Measurements from ENCODE around the gene LIN52.

Gene LIN52, protein sequence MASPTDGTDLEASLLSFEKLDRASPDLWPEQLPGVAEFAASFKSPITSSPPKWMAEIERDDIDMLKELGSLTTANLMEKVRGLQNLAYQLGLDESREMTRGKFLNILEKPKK

DNA sequence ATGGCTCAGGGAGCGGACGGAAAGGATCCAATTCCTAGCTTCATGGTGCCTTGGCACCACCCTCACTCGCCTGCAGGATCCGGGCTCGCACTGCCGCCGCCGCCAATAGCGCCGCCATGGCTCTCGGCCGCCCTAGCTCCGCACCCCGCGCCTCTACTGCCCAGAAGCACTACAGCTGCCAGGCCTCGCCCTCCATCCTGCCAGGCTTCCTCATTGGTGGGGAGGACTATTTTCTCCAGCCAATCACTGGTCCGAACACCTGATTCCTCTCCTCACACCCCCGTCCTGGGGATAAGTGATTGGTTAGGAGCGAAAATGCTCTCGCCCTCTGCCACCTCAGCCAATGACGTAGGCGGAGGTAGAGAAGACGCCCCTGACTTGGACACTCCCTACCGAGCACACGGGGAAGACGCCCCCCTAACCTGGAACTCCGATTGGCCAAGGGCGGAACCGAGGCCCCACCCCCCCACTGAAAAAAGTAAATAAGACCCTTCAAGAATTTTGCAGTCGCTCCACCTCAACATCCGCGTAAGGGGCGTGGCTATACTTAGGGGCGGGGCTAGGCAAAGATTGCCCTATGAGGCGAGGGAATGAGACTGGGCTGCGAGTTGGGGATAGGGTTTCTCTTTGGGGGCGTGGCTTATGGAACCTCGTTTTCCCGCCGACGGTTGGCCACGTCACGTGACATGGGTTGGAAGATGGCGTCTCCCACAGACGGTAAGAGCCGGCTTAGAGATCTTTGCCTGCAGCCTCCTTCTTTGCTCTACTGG is at the start of gene LIN52, which contains the start of gene ALDH6A1:
LIN52 (plus strand) TSS at position 680 of the 770 bp plus-strand sequence; CDS start at position 699, 19 bp downstream.
ALDH6A1 (minus strand) TSS at position 177 of the 770 bp plus-strand sequence; CDS start at position 118, 59 bp downstream.
- DNase-seq, result peak; percentile 100

DNA sequence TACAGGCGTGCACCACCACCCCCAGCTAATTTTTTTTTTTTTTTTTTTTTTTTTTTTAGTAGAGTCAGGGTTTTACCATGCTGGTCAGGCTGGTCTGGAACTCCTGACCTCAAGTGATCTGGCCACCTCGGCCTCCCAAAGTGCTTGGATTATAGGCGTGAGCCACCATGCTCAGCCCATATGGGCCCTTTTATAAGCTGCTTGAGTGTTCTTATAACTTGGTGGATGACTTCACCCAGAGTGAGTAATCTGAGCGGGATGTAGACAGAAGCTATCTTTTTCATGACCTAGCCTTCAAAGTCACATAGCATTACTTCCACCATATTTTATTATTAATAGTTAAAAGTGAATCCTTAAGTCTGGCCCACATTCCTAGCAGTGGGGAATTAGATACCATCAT is 49.2 kb upstream of the LIN52 start:
- peak; percentile 37 for DNase-seq

DNA sequence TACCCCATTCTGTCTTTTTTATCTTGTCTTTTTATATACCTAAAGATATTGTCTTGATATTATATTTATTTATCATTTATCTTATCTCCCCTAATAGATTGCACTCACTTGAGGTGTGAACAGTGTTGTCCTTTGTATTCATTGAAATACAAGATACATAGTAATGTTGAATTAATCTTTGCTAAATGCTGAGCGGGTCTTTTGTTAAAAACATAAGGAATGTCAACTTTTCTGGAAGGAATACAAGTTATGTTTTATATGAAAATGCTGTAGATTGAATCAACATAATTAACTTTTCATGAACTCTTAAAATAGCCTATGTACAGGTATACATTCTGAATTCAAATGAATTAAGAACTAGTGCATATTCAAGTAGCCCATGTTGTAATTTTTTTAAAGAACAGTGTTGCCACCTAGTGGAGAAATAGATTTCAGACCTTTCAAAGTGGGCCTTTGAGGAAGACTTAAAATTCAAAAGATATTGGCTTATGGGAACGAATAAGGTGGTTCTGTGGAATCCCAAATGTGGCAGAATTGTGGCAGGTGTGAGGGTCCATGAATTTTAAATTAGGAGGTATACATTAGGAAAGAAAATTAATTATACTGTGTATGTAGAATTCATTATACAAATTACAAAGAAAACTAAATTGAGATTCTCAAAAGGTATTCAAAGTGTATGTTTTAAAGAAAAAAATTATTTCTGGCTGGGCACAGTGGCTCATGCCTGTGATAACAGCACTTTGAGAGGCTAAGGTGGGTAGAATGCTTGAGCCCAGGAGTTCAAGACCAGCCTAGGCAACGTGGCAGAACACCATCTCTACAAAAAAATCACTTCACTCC is 46.5 kb upstream of the LIN52 start:
- peak; percentile 41 for DNase-seq

DNA sequence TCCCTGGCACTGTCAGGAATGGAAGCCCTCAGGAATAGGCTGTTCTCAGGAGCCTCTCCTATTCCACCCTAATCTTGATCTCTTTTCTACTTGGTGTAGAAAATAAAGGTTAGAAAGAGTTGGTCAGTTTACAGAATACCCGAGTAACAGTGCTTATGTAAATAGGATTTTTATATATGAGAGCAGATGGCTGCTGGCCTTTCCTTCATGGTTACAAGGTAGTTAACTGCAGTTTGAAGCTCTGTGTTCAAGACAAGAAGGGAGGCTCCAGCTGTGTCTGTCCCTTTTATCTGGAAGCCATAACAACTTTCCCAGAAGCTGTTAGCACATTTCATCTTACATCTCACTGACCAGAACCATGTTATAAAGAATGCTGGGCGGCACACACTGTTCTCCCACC is 42.5 kb upstream of the LIN52 start:
- DNase-seq, result no peak

DNA sequence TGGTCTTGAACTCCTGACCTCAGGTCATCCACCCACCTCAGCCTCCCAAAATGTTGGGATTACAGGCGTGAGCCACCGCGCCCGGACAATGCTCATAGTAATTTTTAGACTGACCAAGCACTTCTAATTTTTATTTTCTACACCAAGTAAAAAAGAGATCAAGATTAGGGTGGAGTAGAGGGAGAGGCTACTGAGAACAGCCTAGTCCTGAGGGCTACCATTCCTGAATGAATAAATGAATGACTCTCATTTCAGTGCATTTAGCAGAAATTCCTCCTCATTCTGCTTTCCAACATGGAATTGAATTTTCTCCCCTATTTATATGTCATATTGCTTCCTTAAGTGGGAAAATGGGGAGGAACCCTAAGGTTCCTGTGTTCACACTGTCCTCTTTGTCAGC is 39.2 kb upstream of the LIN52 start:
- no peak for DNase-seq

DNA sequence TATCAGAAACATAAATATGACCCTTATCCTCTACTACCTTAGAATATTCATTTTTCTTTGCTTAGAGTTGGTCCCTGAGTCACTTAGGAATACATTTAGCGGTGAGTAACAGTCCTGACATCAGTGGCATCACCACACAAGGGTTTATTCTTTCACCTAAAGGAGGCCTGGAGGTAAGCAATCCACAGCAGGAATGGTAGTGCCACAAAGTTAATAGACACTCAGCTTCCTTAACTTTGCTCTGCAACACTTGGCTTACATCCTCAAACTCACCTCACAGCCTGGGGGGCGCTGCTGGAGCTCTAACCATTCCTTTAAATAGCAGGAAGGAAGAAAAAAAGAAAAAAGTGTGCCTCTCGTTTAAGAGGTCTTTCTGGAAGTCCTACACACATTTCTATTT is 36.5 kb upstream of the LIN52 start:
- DNase-seq, result no peak

DNA sequence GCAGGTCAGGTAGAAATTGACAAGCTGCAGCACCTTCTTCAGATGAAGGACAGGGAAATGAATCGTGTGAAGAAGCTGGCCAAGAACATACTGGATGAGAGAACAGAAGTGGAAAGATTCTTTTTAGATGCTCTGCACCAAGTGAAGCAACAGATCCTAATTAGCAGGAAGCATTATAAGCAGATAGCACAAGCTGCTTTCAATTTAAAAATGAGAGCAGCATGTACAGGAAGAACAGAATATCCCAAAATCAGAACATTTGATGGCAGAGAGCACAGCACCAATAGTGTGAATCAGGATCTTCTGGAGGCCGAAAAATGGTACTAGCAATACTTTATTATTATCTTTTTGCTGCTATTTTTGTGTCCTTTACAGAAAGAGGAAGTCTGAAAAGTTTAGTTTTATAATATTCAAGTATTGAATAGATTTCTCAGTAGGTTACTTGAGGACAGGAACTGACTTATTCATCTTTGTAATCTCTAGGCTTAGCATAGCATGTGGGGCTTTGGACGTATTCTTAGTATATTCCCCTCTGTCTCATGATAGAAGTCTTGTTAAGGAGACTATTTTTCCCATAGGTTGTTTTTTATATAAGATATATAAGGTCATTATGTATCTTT is 34.8 kb upstream of the LIN52 start:
- DNase-seq, result no peak

DNA sequence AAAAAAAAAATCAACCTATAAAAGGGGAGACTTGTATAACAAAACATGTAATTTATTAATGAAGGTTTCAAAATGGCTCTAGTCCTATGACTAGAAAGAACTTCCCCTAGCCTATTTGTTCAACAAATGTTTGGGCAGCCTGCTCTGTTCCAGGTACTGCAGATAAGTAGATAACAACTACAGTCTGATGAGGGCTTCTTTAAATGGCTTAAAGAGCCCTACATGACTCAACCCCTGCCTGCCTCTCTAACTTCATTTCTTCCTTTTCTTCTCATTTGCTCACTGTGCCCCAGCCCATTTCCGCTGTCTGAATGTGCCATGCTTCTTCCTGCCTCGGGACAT is 22.0 kb upstream of the LIN52 start:
- peak; percentile 70 for DNase-seq

DNA sequence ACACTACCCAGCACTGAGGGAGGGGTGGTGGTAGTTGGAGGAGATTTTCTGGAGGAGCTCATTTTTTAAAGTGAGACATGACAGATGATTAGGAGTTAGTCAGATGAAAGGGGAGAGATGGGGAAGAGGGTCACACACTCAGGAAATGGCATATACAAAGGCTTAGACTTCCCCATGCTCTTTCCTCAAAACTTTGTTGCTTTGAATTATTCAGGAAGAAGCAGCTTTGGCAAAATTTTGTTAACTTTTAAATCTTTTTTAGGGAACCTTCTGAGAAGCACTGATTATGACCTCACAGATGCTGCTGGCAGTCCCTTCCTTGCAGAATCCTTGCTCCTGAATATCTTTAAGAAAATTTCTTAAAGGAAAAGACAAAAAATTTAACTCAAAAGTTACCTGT is 20.3 kb upstream of the LIN52 start:
- DNase-seq, result no peak

DNA sequence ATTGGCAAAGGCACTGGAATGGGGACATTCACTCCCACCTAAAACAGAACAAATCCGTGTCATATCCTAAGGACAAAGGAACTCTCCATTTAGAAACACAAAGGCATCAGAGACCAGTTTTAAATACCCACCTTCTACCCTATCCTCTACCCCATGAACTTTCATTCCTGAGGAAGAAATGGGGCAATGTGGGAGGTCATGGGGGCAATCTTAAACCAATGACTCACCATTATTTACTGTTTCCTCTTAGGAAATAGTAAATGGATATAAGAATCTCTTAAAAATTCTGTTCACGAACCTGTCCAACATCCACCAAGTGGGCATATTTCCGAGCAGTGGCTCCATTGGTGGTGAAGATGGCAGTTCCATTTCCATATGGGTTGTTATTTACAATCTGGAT is 19.9 kb upstream of the LIN52 start:
- DNase-seq, result peak; percentile 38

DNA sequence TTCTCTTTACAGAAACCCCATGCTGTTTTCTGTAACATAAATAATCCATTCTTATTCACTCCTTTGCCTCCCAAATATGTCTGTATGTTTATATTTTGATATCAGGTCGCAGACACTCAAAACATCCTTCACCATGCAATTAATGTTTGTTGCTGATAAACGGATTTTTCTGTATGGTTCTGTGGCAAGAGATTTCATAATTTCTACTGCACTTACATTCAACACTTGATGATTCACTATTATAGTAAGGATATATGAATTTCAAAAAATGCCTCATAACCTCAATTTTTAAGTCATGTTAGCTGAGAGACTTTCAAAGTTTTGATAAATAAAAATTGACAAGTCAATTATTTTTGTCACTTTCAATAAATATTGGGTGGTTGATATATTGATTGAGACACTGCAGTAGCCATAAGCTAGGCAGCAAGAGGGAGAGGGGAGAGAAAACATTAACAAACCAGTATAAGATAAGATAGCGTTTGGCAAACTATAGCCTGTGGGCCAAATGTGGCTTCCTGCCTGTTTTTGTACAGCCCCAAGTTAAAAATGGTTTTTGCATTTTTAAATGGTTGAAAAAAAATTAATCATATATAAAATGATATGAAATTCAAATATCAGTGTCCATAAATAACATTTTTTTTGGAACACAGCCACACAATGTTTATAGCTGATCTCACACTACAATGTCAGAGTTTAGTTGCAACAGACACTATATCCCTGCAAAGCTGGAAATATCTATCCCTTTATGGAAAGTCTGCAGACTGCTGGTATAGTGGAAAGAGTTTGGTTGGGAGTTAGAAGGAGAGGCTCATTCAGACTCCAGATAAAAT is 18.8 kb upstream of the LIN52 start:
- peak; percentile 85 for DNase-seq

DNA sequence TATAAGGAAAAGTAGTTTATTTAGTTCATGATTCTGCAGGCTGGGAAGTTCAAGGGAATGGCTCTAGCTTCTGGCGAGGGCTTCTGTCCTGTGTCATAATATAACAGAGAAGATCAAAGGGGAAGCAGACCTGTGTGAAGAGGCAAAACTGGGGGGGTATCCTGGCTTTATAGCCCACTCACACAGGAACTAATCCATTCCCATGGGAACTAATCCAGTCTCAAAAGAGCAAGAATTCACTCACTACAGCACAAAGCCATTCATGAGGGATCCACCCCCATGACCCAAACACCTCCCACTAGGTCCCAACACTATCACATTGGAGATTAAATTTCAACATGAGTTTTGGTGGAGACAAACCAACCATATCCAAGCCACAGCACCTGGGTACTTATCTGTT is 7.4 kb upstream of the LIN52 start:
- DNase-seq, result no peak

DNA sequence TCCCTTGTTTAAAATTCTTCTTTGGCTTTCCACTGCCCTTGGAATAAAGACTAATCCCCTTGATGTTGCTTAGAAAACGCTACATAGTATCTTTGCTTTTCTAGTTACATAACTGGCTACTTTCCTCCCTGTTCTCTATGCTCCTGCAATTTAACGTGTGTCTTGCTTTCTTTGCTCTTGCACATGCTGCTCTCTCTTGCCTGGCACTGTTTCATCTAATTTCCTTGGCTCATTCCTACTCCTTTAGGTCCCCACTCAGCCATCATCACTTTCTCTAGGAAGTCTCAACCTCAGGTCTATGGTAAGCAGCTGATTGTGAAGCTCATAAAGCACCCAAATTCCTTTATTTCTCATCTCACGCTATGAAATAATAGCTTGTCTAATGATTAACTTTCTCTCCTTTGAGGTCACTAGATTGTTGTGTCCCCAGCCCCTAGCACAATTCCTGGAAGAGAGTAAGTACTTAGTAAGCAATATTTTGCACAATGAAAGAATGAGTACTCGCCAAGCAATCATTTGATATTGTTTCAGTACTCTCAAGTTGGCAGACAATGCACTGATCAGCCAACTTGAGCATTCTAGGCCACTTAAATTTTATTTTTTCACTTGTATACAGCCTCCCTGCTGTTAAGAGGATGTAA is 3.8 kb upstream of the LIN52 start:
- DNase-seq, result no peak

DNA sequence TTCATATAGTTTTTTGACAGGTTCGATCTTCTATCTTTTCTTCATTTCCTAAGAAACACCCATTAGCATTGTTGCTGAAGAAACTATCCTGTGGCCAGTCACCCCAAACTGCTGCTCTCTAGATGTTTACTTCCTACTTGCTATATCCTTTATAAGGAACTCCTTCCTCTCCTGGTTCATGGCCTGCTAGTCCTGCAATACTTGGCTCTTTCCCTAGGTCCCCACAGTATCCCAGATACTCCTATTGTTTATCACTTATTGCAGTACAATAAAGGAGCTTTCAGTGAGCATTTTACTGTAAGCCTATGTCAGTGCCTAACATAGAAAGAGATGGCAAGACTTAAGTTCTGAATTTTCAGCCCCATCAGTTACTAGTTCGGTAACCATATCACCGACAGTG is 3.3 kb upstream of the LIN52 start:
- no peak for DNase-seq

DNA sequence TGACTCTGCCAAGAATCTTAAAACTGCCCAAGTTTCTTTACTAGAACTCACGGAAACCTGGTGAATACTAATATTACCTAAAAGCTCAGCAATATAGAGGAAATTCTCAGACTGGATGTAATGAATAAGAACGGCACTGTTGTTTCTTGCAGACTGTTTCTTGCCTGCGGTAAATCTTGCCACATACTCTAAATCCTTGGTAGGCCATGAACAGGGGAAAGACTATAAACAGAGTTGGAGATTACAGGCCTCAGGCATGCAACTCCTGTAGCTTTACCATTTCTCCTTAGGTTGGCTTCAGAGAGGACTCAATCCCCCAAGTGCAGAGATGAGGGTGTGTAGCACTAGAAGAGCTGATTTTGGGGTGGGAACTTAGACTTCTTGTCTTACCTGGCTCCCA is 1.6 kb upstream of the LIN52 start:
- no peak for DNase-seq

DNA sequence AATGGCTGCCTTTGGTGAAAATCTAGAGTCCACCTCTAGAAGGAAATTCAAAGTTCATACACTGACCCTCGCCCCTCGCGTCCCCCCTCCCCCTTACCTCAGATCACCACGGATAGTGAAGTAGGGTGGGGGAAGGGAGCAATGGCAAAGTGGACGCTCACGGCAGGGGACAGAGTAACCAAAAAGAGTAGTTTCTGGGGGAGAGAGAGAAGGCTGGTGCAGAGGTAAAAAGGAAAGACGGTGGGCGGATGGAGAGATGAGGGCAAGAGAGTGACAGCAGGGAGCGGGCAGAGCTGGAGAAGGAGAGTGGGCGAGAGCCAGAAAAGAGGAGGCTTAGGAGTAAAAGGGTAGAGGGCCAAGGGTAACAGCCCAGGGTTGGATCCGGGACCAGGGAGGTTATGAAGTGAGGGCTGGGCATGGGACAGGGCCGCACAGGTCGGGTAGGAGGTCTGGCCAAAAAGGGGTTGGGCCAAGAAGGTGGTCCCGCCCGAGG is 926 bp upstream of the LIN52 start:
- no peak for DNase-seq

DNA sequence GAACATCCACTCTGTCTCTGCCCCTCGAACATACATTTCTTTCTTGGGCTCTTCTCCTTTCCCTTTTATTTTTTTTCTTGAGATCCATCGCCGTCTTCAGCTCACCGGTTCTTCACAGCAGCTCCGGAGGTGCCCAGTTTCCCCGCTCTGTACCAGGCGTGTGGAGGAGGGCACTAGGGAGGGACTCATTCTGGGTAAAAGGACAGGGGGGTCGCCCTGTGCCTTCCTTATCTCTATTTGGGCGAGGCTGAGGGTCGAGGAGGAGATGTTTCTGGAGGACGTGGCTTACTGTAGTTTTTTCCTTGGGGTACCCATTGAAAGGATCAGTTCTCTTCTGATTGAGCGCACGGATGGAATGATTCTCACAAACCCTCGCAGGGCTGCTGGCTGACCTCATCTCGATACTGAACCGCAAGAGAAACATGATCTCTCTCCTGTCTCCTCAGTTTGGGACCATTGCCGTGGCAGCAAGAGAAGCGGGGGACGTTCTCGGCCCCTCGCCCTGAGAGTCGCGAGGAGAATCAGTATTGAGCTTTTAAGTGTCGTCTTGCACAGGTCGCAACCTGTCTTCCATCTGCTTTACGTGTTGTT is 386 bp downstream of the LIN52 start:
- DNase-seq, result peak; percentile 7

DNA sequence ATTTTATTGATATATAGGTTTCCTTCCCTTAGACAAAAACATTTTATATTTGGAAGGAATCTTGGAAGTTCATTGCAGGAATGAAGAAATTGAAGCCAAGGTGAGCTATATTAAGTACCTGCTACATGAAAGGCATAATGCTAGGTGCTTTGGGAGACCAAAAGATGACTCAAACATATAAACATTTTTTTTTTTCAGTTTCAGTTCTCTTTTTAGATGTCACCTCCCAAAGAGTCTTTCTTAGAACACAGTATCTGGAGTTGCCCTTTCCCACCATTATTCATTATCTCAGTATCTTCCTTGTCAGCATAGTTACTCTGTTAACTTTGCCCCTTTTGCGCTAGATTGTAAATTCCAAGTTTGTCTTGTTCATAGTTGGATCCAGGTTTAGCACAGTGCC is 1.1 kb downstream of the LIN52 start:
- DNase-seq, result no peak

DNA sequence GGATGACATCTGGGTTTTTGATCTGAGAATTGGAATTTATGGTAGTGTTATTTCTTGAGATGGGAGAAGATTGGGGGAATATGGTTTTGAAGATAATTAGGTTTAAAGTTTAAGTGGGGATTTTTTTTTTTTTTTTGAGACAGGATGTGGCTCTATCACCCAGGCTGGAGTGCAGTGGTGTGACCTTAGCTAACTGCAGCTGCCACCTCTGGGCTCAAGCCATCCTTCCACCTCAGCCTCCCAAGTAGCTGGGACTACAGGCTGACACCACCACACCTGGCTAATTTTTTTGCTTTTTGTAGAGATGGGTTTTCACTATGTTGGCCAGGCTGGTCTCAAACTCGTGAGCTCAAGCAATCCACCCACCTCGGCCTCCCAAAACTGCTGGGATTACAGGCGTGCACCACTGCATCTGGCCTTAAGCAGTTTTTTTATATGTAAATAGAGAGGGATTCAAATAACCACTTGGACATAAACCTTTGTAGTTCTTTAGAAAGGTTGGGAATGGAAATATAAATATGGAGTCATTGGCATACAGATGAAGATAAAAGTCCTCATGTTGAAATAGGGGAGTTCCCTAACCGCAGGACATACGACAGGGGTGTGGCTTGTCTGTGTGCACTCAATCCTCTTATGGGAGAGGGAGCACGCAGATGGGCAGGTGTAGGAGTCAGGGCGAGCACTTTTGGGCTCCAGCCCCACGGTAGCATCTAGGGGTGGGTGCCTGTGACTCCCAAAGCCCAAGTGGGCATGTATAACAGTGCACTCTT is 4.7 kb downstream of the LIN52 start:
- no peak for DNase-seq

DNA sequence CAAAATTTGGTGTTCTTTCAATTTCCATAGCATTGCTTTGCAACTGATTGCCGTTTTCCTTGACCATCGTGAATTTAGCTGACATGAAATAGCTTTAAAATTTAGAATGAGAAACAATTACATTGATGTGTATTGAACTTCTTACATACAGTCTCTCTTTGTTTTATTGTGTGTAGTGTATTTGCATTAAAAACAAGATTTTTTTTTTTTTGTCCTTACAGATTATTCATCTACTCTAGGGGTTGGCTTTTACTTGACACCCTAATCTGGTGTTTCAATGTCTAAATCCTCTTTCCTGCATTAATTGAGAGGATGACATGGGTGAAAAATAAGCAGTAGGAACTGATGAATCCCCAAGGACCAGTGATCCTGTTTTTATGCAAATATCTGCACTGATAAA is 20.6 kb downstream of the LIN52 start:
- DNase-seq, result no peak

DNA sequence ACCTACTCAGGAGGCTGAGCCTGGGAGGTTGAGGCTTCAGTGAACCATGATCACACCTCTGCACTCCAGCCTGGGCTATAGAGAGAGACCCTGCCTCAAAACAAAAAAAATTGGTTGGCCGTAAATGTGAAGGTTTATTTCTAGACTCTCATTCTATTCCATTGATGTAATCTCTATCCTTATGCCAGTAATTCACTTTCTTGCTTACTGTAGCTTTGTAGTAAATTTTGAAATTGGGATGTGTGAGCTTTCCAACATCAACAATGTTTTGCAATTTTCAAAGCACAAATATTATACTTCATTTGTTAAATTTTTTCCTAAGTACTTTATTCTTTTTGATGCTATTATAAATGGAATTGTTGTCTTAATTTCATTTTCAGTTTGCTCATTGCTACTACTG is 24.6 kb downstream of the LIN52 start:
- DNase-seq, result no peak

Measured in NCI-H226 (cell line).